Caki2 (cell line): ENCODE results near the gene IQCE. TPM values are rescaled to one million over a fixed set of nuclear protein-coding genes. Genes with fewer than 3 reads are reported as not detected.

ENCODE experiments used
- DNase-seq: peaks from one replicate; pipeline ENCODE4 v3.0.0-alpha.2; 2015; ENCODE audit warnings: low read depth
- in situ Hi-C: cut with HindIII; loops from 2 replicates; pipeline ENCODE4 v1.10.0; 2016; ENCODE audit warnings: low sequenced_read_pairs, low pct_unique_long_range_greater_than_20kb, mixed read lengths
- total RNA-seq: library from RNA; depleted of rRNA; stranded (reverse); fragments of >200 nt; shearing (Covaris generic); gene quantifications from 2 replicates; pipeline ENCODE4 v1.2.3, GENCODE V29; 2014; ENCODE audit warnings: low replicate concordance

IQCE gene
- total RNA-seq, 1 experiment from 2014 or later: 32.5 TPM

GRCh38 chr7:2566890-2567678, 8.3 kb downstream of the IQCE start:
- DNase-seq: no peak
- in situ Hi-C loops: no loop called here

GRCh38 chr7:2567679-2568278, 9.0 kb downstream of the IQCE start:
- DNase-seq: no peak

GRCh38 chr7:2568521-2569223, 9.9 kb downstream of the IQCE start:
- no peak for DNase-seq
- in situ Hi-C loops: no loop called here

More at GRCh38 chr7:2567679-2568278, 9.0 kb downstream of the IQCE start:
- in situ Hi-C loops: no loop called here

- no peak for DNase-seq
- in situ Hi-C loops: no loop called here
Measured at GRCh38 chr7:2569421-2569820, 10.6 kb downstream of the IQCE start.

- DNase-seq: no peak
- in situ Hi-C loops: no loop called here
Measured at GRCh38 chr7:2570021-2570420, 11.2 kb downstream of the IQCE start.

GRCh38 chr7:2571409-2571808, 12.6 kb downstream of the IQCE start:
- DNase-seq: no peak

GRCh38 chr7:2572101-2572842, 13.5 kb downstream of the IQCE start:
- in situ Hi-C loops: no loop called here
- DNase-seq: peak; percentile 46

More at GRCh38 chr7:2571409-2571808, 12.6 kb downstream of the IQCE start:
- in situ Hi-C loops: no loop called here

- DNase-seq: no peak
- in situ Hi-C loops: no loop called here
Measured at GRCh38 chr7:2573761-2574160, 15.0 kb downstream of the IQCE start.

- no peak for DNase-seq
- in situ Hi-C loops: no loop called here
Measured at GRCh38 chr7:2575046-2575732, 16.4 kb downstream of the IQCE start.

GRCh38 chr7:2575733-2576340, 17.1 kb downstream of the IQCE start:
- in situ Hi-C loops: no loop called here
- no peak for DNase-seq

- in situ Hi-C loops: no loop called here
- no peak for DNase-seq
Measured at GRCh38 chr7:2576742-2577491, 18.1 kb downstream of the IQCE start.

GRCh38 chr7:2577914-2578680, 19.3 kb downstream of the IQCE start:
- DNase-seq: no peak
- in situ Hi-C loops: no loop called here

- in situ Hi-C loops: no loop called here
- DNase-seq: no peak
Measured at GRCh38 chr7:2580636-2581035, 21.9 kb downstream of the IQCE start.

- in situ Hi-C loops: no loop called here
- no peak for DNase-seq
Measured at GRCh38 chr7:2582006-2582735, 23.4 kb downstream of the IQCE start.

GRCh38 chr7:2583798-2584580, 25.2 kb downstream of the IQCE start:
- DNase-seq: no peak
- in situ Hi-C loops: no loop called here
